WTC11 (cell line): ENCODE results near the gene LRRK2. TPM values are rescaled to one million over a fixed set of nuclear protein-coding genes. Genes with fewer than 3 reads are reported as not detected.

ENCODE experiments used
- ATAC-seq: fragments of 200-7000 bp; cut with Tn5 transposase; 2 replicates; pipeline ENCODE4 v1.10.0; 2021; ENCODE audit warnings: mild to moderate bottlenecking, moderate library complexity
- CTCF ChIA-PET: fragments of 300-600 bp; sonication (Branson Sonifier 250); formaldehyde crosslinking; loops from one replicate; lab custom pipeline; 2021; ENCODE audit warnings: antibody characterized with exemption; lab: Charles Lee
- POLR2A ChIA-PET: fragments of 350-600 bp; sonication (Branson Sonifier 250); formaldehyde crosslinking; loops from one replicate; lab custom pipeline; 2021; ENCODE audit warnings: antibody characterized with exemption; lab: Charles Lee
- DNase-seq: peaks from one replicate; pipeline ENCODE4 v3.0.0; 2021; ENCODE audit warnings: low spot score
- H3K27ac Mint-ChIP-seq: 2 replicates; pipeline ENCODE4 v1.8.0; 2021; ENCODE audit warnings: mixed read lengths
- H3K27me3 Mint-ChIP-seq: 2 replicates; pipeline ENCODE4 v1.8.0; 2021; ENCODE audit warnings: low read depth, mild to moderate bottlenecking, moderate library complexity, mixed read lengths
- H3K36me3 Mint-ChIP-seq: 2 replicates; pipeline ENCODE4 v1.8.0; 2021; ENCODE audit warnings: mixed read lengths
- H3K4me1 Mint-ChIP-seq: 2 replicates; pipeline ENCODE4 v1.8.0; 2022; ENCODE audit warnings: mixed read lengths
- H3K4me3 Mint-ChIP-seq: 2 replicates; pipeline ENCODE4 v1.8.0; 2021; ENCODE audit warnings: mild to moderate bottlenecking, moderate library complexity, mixed read lengths
- H3K9me3 Mint-ChIP-seq: 2 replicates; pipeline ENCODE4 v1.8.0; 2021; ENCODE audit warnings: mixed read lengths
- GTF2I ChIP-seq: fragments of 250-450 bp; sonication (Bioruptor Pico); conservative IDR thresholded peaks from 2 replicates; pipeline ENCODE4 v1.4.0; 2021; ENCODE audit warnings: mild to moderate bottlenecking
- HMGA2 ChIP-seq: fragments of 250-450 bp; sonication (Bioruptor Pico); IDR thresholded peaks from 2 replicates; pipeline ENCODE4 v1.4.0; 2021; ENCODE audit warnings: mild to moderate bottlenecking, moderate library complexity
- MYBL2 ChIP-seq: sonication (generic); formaldehyde crosslinking; IDR thresholded peaks from 2 replicates; pipeline ENCODE4 v1.8.1; 2023; ENCODE audit warnings: mild to moderate bottlenecking, moderate library complexity, missing genetic modification reagents
- NFATC4 ChIP-seq: fragments of 250-450 bp; sonication (Bioruptor Pico); IDR thresholded peaks from 2 replicates; pipeline ENCODE4 v1.9.0; 2021; ENCODE audit warnings: mild to moderate bottlenecking
- NFYB ChIP-seq: sonication (generic); formaldehyde crosslinking; conservative IDR thresholded peaks from 2 replicates; pipeline ENCODE4 v1.8.0; 2022; ENCODE audit warnings: low read depth, missing genetic modification reagents
- NR2C2 ChIP-seq: sonication (generic); formaldehyde crosslinking; IDR thresholded peaks from 2 replicates; pipeline ENCODE4 v1.8.0; 2022; ENCODE audit warnings: mild to moderate bottlenecking, missing genetic modification reagents
- NR3C1 ChIP-seq: sonication (generic); formaldehyde crosslinking; conservative IDR thresholded peaks from 2 replicates; pipeline ENCODE4 v1.8.1; 2023; ENCODE audit warnings: low read depth, mild to moderate bottlenecking, missing genetic modification reagents
- SOX15 ChIP-seq: fragments of 250-450 bp; sonication (Bioruptor Pico); IDR thresholded peaks from 2 replicates; pipeline ENCODE4 v1.9.0; 2021; ENCODE audit warnings: mild to moderate bottlenecking
- TEAD1 ChIP-seq: sonication (generic); formaldehyde crosslinking; IDR thresholded peaks from 2 replicates; pipeline ENCODE4 v1.8.0; 2022; ENCODE audit warnings: mild to moderate bottlenecking, missing genetic modification reagents
- ZNF219 ChIP-seq: sonication (generic); formaldehyde crosslinking; IDR thresholded peaks from 2 replicates; pipeline ENCODE4 v1.8.0; 2023; ENCODE audit warnings: missing genetic modification reagents, mild to moderate bottlenecking, borderline replicate concordance
- total RNA-seq: library from RNA; stranded (reverse); gene quantifications from 3 replicates; pipeline ENCODE4 v1.2.3, GENCODE V29; 2021
- TF ChIP-seq, protein P1 (sequence below): sonication (generic); formaldehyde crosslinking; IDR thresholded peaks from 2 replicates; pipeline ENCODE4 v1.8.0; 2022; ENCODE audit warnings: mild to moderate bottlenecking, missing genetic modification reagents
- TF ChIP-seq, protein P2 (sequence below): fragments of 250-450 bp; sonication (Bioruptor Pico); IDR thresholded peaks from 2 replicates; pipeline ENCODE4 v1.9.0; 2021; ENCODE audit warnings: mild to moderate bottlenecking
- TF ChIP-seq, protein P3 (sequence below): sonication (generic); formaldehyde crosslinking; IDR thresholded peaks from 2 replicates; pipeline ENCODE4 v1.8.0; 2022; ENCODE audit warnings: mild to moderate bottlenecking, missing genetic modification reagents
- TF ChIP-seq, protein P4 (sequence below): sonication (generic); formaldehyde crosslinking; IDR thresholded peaks from 2 replicates; pipeline ENCODE4 v1.8.0; 2023; ENCODE audit warnings: mild to moderate bottlenecking, missing genetic modification reagents
- TF ChIP-seq, protein P5 (sequence below): sonication (generic); formaldehyde crosslinking; IDR thresholded peaks from 2 replicates; pipeline ENCODE4 v1.8.1; 2022; ENCODE audit warnings: missing genetic modification reagents, borderline replicate concordance
- TF ChIP-seq, protein P6 (sequence below): fragments of 250-450 bp; sonication (Bioruptor Pico); IDR thresholded peaks from 2 replicates; pipeline ENCODE4 v2.1.2; 2022; ENCODE audit warnings: mild to moderate bottlenecking, moderate library complexity

LRRK2 gene
- total RNA-seq, 1 experiment from 2014 or later: 0.46 TPM

DNA sequence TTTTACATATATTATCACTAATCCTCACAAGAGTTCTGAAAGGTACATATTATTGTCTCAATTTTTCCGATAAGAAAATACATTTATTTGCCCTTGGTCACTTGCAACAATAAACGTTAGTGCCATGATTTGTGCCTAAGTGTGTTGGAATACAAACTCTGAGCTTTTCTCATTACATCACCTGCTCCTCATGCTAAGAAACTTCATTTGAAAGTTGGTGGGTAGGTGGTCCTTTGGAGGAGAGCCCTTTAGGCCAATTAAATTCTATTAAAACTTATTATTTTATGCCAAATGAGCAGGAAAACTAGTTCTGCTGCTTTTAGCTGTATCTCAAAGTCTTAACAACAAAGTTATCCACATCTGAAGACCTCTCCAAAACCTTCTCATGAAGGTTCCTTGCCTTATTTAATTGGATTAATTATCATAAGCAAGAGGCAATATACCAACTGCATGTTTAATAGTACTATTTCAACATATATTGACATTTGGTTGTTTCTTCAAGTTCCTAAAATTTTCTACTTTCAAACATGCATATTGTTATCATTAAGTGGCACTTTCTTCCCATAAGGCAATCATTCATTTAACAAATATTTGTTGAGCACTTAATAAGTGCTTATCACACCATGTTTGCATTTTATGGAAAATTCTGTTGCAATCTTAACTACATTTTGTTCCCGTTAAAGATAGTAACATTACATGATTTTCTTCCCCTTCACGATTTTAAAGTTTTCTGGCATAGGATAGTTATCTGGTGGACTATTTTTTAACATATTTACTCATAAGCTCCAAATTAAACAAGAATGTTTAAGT is 40.1 kb upstream of the LRRK2 start:
- ChIA-PET CTCF (no interaction called here), POLR2A (no interaction called here)
- H3K4me1 Mint-ChIP-seq: peaks cover 4% of the 10 kb centered on the region; the same call in 1 of the 2 replicates
- DNase-seq (no peak), ATAC-seq (no peak)
- no peak overlapping the region for H3K4me3 Mint-ChIP-seq
- H3K27me3 Mint-ChIP-seq: no peaks in the 10 kb centered on the region
- H3K27ac Mint-ChIP-seq: no peak overlapping the region
- H3K36me3 Mint-ChIP-seq: peaks cover 30% of the 10 kb centered on the region
- peaks cover 68% of the 10 kb centered on the region for H3K9me3 Mint-ChIP-seq
- TF ChIP-seq SOX15 (CRISPR knock-in tag): no peak
- TF ChIP-seq HMGA2 (CRISPR knock-in tag): no peak
- TF ChIP-seq, protein P1, sequence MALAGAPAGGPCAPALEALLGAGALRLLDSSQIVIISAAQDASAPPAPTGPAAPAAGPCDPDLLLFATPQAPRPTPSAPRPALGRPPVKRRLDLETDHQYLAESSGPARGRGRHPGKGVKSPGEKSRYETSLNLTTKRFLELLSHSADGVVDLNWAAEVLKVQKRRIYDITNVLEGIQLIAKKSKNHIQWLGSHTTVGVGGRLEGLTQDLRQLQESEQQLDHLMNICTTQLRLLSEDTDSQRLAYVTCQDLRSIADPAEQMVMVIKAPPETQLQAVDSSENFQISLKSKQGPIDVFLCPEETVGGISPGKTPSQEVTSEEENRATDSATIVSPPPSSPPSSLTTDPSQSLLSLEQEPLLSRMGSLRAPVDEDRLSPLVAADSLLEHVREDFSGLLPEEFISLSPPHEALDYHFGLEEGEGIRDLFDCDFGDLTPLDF (CRISPR knock-in tag): no peak

DNA sequence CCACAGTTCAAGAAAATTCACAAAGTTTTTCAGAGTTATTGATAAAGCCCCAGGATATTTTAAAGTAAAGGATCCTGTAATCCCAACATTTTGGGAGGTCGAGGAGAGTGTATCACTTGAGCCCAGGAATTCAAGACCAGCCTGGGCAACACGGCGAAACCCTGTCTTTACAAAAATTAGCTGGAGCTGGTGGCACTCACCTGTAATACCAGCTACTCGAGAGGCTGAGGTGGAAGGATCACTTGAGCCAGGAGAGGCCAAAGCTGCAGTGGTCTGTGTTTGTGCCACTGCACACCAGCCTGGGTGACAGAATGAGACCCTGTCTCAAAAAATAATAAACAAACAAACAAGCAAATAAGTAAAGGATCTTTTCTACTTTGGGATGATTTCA is 39.5 kb upstream of the LRRK2 start:
- no peak overlapping the region for H3K4me3 Mint-ChIP-seq
- ATAC-seq: no peak
- DNase-seq: no peak
- no peak overlapping the region for H3K27ac Mint-ChIP-seq
- TF ChIP-seq, protein P2, sequence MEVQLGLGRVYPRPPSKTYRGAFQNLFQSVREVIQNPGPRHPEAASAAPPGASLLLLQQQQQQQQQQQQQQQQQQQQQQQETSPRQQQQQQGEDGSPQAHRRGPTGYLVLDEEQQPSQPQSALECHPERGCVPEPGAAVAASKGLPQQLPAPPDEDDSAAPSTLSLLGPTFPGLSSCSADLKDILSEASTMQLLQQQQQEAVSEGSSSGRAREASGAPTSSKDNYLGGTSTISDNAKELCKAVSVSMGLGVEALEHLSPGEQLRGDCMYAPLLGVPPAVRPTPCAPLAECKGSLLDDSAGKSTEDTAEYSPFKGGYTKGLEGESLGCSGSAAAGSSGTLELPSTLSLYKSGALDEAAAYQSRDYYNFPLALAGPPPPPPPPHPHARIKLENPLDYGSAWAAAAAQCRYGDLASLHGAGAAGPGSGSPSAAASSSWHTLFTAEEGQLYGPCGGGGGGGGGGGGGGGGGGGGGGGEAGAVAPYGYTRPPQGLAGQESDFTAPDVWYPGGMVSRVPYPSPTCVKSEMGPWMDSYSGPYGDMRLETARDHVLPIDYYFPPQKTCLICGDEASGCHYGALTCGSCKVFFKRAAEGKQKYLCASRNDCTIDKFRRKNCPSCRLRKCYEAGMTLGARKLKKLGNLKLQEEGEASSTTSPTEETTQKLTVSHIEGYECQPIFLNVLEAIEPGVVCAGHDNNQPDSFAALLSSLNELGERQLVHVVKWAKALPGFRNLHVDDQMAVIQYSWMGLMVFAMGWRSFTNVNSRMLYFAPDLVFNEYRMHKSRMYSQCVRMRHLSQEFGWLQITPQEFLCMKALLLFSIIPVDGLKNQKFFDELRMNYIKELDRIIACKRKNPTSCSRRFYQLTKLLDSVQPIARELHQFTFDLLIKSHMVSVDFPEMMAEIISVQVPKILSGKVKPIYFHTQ: no peak
- TF ChIP-seq GTF2I: no peak
- TF ChIP-seq NR3C1 (CRISPR knock-in tag): no peak
- no peak for TF ChIP-seq NFATC4 (CRISPR knock-in tag)
- no peak for TF ChIP-seq NFYB (CRISPR knock-in tag)
- TF ChIP-seq, protein P3, sequence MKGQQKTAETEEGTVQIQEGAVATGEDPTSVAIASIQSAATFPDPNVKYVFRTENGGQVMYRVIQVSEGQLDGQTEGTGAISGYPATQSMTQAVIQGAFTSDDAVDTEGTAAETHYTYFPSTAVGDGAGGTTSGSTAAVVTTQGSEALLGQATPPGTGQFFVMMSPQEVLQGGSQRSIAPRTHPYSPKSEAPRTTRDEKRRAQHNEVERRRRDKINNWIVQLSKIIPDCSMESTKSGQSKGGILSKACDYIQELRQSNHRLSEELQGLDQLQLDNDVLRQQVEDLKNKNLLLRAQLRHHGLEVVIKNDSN: no peak
- TF ChIP-seq ZNF219 (CRISPR knock-in tag): no peak
- TF ChIP-seq, protein P4, sequence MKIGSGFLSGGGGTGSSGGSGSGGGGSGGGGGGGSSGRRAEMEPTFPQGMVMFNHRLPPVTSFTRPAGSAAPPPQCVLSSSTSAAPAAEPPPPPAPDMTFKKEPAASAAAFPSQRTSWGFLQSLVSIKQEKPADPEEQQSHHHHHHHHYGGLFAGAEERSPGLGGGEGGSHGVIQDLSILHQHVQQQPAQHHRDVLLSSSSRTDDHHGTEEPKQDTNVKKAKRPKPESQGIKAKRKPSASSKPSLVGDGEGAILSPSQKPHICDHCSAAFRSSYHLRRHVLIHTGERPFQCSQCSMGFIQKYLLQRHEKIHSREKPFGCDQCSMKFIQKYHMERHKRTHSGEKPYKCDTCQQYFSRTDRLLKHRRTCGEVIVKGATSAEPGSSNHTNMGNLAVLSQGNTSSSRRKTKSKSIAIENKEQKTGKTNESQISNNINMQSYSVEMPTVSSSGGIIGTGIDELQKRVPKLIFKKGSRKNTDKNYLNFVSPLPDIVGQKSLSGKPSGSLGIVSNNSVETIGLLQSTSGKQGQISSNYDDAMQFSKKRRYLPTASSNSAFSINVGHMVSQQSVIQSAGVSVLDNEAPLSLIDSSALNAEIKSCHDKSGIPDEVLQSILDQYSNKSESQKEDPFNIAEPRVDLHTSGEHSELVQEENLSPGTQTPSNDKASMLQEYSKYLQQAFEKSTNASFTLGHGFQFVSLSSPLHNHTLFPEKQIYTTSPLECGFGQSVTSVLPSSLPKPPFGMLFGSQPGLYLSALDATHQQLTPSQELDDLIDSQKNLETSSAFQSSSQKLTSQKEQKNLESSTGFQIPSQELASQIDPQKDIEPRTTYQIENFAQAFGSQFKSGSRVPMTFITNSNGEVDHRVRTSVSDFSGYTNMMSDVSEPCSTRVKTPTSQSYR: no peak
- peaks cover 4% of the 10 kb centered on the region; the same call in 1 of the 2 replicates for H3K4me1 Mint-ChIP-seq
- ChIA-PET POLR2A (no interaction called here), CTCF (no interaction called here)
- H3K9me3 Mint-ChIP-seq: peaks cover 66% of the 10 kb centered on the region
- H3K36me3 Mint-ChIP-seq: peaks cover 28% of the 10 kb centered on the region
- H3K27me3 Mint-ChIP-seq: no peaks in the 10 kb centered on the region

DNA sequence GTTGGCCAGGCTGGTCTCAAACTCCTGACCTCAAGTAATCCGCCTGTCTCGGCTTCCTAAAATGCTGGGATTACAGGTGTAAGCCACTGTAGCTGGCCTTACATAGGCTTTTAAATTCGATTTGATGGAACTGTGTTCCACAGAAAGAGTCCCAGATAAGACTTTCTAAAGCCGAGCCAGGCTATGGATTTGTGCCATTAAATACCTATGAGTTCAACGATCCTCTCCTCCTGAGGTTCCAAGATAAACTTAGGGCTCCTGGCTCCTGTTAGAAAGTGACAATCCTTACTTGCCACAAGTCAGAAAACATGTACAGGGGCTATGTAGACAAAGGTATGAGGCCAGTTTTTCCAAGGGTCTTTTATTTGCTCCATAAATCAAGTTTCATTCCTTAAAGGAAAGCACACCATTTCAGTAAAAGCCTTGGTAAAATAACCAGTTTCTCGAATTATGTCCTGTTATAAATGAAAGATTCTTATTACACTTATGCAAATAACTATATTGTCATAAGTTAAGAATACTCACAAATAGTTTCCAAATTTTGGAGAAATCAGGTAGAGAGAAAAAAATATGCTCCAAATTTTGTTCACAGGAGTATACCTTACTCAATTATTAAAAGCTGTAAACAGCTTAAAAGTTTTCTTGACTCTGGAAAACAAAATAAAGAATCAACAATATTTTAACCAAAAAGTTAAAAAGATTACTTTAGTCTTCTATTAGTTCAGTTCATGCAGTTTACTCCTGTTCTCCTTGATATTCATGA is 36.1 kb upstream of the LRRK2 start:
- Mint-ChIP-seq H3K4me3 (no peak overlapping the region), H3K27me3 (no peaks in the 10 kb centered on the region), H3K27ac (no peak overlapping the region), H3K9me3 (peaks cover 54% of the 10 kb centered on the region), H3K4me1 (peaks cover 18% of the 10 kb centered on the region), H3K36me3 (peaks cover 26% of the 10 kb centered on the region)
- POLR2A ChIA-PET: no interaction called here
- TF ChIP-seq MYBL2 (CRISPR knock-in tag): no peak
- TF ChIP-seq, protein P5, sequence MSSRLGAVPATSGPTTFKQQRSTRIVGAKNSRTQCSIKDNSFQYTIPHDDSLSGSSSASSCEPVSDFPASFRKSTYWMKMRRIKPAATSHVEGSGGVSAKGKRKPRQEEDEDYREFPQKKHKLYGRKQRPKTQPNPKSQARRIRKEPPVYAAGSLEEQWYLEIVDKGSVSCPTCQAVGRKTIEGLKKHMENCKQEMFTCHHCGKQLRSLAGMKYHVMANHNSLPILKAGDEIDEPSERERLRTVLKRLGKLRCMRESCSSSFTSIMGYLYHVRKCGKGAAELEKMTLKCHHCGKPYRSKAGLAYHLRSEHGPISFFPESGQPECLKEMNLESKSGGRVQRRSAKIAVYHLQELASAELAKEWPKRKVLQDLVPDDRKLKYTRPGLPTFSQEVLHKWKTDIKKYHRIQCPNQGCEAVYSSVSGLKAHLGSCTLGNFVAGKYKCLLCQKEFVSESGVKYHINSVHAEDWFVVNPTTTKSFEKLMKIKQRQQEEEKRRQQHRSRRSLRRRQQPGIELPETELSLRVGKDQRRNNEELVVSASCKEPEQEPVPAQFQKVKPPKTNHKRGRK: no peak
- TF ChIP-seq GTF2I: no peak
- TF ChIP-seq, protein P6, sequence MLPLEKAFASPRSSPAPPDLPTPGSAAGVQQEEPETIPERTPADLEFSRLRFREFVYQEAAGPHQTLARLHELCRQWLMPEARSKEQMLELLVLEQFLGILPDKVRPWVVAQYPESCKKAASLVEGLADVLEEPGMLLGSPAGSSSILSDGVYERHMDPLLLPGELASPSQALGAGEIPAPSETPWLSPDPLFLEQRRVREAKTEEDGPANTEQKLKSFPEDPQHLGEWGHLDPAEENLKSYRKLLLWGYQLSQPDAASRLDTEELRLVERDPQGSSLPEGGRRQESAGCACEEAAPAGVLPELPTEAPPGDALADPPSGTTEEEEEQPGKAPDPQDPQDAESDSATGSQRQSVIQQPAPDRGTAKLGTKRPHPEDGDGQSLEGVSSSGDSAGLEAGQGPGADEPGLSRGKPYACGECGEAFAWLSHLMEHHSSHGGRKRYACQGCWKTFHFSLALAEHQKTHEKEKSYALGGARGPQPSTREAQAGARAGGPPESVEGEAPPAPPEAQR (CRISPR knock-in tag): no peak
- no peak for TF ChIP-seq NR2C2
- no peak for TF ChIP-seq TEAD1 (CRISPR knock-in tag)
- no peak for ATAC-seq
- CTCF ChIA-PET: no interaction called here
- DNase-seq: no peak
